ENCODE data around the gene HAL.

The HAL gene

DNA sequence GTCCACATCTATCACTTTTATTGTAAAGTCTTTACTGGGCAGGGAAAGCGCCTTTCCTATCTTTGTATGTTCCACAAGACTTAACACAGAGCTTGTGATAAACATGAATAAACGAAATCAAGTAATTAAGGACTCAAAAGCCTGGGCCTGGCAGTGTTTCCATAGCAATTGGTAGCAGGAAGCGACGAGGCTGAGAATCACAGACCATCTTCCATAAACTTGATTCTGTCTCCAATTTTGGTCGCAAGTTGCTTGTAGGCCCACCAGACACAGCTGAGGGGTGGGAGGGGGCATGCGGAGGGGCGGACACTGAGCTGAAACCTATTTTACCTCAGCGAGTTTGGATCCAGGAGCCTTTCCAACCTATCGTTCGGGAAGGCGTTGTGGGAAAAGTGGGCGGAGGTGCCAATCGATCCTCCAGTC lies 54.0 kb downstream of the HAL start:
- no peak for DNase-seq (ENCODE audit: low read depth in 2 of 2)

- no peak for DNase-seq (ENCODE audit: low read depth in 2 of 2)
Measured at GRCh38 chr12:95940514-95940913, 55.6 kb downstream of the HAL start.

Data from activated CD4-positive, alpha-beta T cell treated with anti-CD3 and anti-CD28 coated beads for 24 hours (primary cell).